K562 (cell line): ENCODE measurements around the gene KCNK3. TPM values are rescaled to one million over a fixed set of nuclear protein-coding genes. Genes with fewer than 3 reads are reported as not detected.

Experiments used
- ATAC-seq: fragments of 200-7000 bp; cut with Tn5 transposase; 3 replicates; pipeline ENCODE4 v1.9.1; 2020; ENCODE audit warnings: moderate library complexity
- BruUV-seq: library from RNA; stranded (reverse); fragments of 400-500 nt; replicated peaks from 2 replicates; lab custom pipeline; 2021; lab: Mats Ljungman, UMichigan
- CTCF ChIA-PET: fragments of 300-600 bp; formaldehyde crosslinking; extraction: SDS; loops from one replicate; lab custom pipeline; 2021; ENCODE audit warnings: low intra/inter-chr PET ratio; lab: Yijun Ruan, JAX
- POLR2A ChIA-PET: fragments of 300-600, 350-650 bp; sonication (Branson Sonifier 250); formaldehyde crosslinking; extraction: SDS; loops from one replicate; lab custom pipeline; 2021; ENCODE audit warnings: antibody characterized with exemption, inconsistent platforms; lab: Yijun Ruan, JAX
- DNase-seq, 4 experiments: peaks; one replicate each; pipeline versions ENCODE4 v3.0.0 to v3.0.0-alpha.2; 2011 to 2018; ENCODE audit warnings: low spot score in 3 of 4, mixed read lengths in 3 of 4; ENCODE audit errors: extremely low read depth in 1 of 4
- FAIRE-seq: peaks from 2 replicates; lab custom pipeline; 2011; peaks lifted over from hg19 to GRCh38; lab: Jason Lieb, UNC
- H2AFZ ChIP-seq: 2 replicates; pipeline ENCODE4 v1.6.0; 2011; ENCODE audit warnings: low read depth, low read length, control low read depth, inconsistent platforms
- H3K27ac ChIP-seq: fragments of 200-600 bp; 3 replicates; pipeline ENCODE4 v1.8.0; 2011; ENCODE audit warnings: low read depth, mild to moderate bottlenecking, control low read depth, inconsistent platforms, low read length, moderate library complexity, mixed read lengths; ENCODE audit errors: extremely low read depth
- H3K27me3 ChIP-seq, 2 experiments: fragments of 300-600 bp in 1 of 2; 2 replicates in 1 of 2; 3 replicates in 1 of 2; pipeline versions ENCODE4 v1.6.0 to v1.8.0; 2011; ENCODE audit warnings: inconsistent platforms in 2 of 2, low read length in 2 of 2, mild to moderate bottlenecking in 1 of 2, mixed read lengths in 1 of 2, moderate library complexity in 1 of 2; ENCODE audit not compliant: control insufficient read depth in 2 of 2, insufficient read depth in 2 of 2
- H3K36me3 ChIP-seq: fragments of 300-600 bp; 3 replicates; pipeline ENCODE4 v1.8.0; 2011; ENCODE audit warnings: mild to moderate bottlenecking, low read length, inconsistent platforms; ENCODE audit not compliant: control insufficient read depth, insufficient read depth
- H3K4me1 ChIP-seq, 2 experiments: fragments of 200-600 bp in 1 of 2; replicated peaks in 1 of 2; 2 replicates in 1 of 2; 3 replicates in 1 of 2; pipeline versions ENCODE4 v1.5.1 to v1.8.0; 2011; ENCODE audit warnings: inconsistent platforms in 2 of 2, low read length in 2 of 2, mild to moderate bottlenecking in 1 of 2, mixed read lengths in 1 of 2, moderate library complexity in 1 of 2; ENCODE audit not compliant: control insufficient read depth in 2 of 2, insufficient read depth in 2 of 2
- H3K4me2 ChIP-seq: 2 replicates; pipeline ENCODE4 v1.6.1; 2011; ENCODE audit warnings: low read length, control low read depth, inconsistent platforms, mixed read lengths; ENCODE audit not compliant: insufficient read depth
- H3K4me3 ChIP-seq: fragments of 200-600 bp; sonication (generic), shearing (Covaris generic); 2 replicates; pipeline ENCODE4 v1.5.1; 2016; ENCODE audit warnings: control low read depth, inconsistent platforms
- H3K79me2 ChIP-seq: fragments of 200-600 bp; 3 replicates; pipeline ENCODE4 v1.8.0; 2011; ENCODE audit warnings: low read length, inconsistent platforms; ENCODE audit not compliant: control insufficient read depth, insufficient read depth
- H3K9ac ChIP-seq, 2 experiments: 2 replicates each; pipeline versions ENCODE4 v1.6.0 to v1.6.1; 2011; ENCODE audit warnings: low read depth in 2 of 2, low read length in 2 of 2, control low read depth in 1 of 2, inconsistent platforms in 1 of 2, mild to moderate bottlenecking in 1 of 2, mixed read lengths in 1 of 2; ENCODE audit not compliant: insufficient read depth in 1 of 2
- H3K9me1 ChIP-seq: one replicate; pipeline ENCODE4 v1.6.0; 2011; ENCODE audit warnings: inconsistent platforms, mild to moderate bottlenecking, low read length, moderate library complexity; ENCODE audit not compliant: control insufficient read depth, insufficient read depth
- H3K9me3 ChIP-seq: replicated peaks from 2 replicates; pipeline ENCODE4 v1.5.1; 2011; ENCODE audit warnings: low read depth, low read length, inconsistent platforms; ENCODE audit not compliant: control insufficient read depth, insufficient read depth
- H4K20me1 ChIP-seq: replicated peaks from 2 replicates; pipeline ENCODE4 v1.6.1; 2011; ENCODE audit warnings: low read length, inconsistent platforms, mixed read lengths; ENCODE audit not compliant: control insufficient read depth, insufficient read depth
- CEBPB ChIP-seq: fragments of 450-650 bp; IDR thresholded peaks from 2 replicates; pipeline ENCODE4 v1.6.1; 2016; ENCODE audit warnings: missing genetic modification characterization, missing compliant biosample characterization
- FOXA3 ChIP-seq, 2 experiments: fragments of 450-650 bp in 1 of 2; sonication (generic) in 1 of 2; formaldehyde crosslinking; IDR thresholded peaks in 1 of 2; conservative IDR thresholded peaks in 1 of 2; 2 replicates each; pipeline versions ENCODE4 v1.4.0 to v1.8.0; 2020 to 2022; ENCODE audit warnings: mild to moderate bottlenecking in 2 of 2, missing genetic modification reagents in 1 of 2
- KDM5B ChIP-seq: fragments of 200-600 bp; sonication (generic); IDR thresholded peaks from 2 replicates; pipeline ENCODE4 v1.6.1; 2012; ENCODE audit warnings: low read depth, mild to moderate bottlenecking, moderate library complexity, low read length, control low read depth, inconsistent platforms; ENCODE audit not compliant: insufficient replicate concordance
- POLR2G ChIP-seq: fragments of 200-400 bp; formaldehyde crosslinking; IDR thresholded peaks from 2 replicates; pipeline ENCODE4 v1.6.1; 2017; ENCODE audit warnings: low read depth, mild to moderate bottlenecking, antibody characterized with exemption, low read length, moderate library complexity
- RBFOX2 ChIP-seq: fragments of 200-400 bp; formaldehyde crosslinking; IDR thresholded peaks from 2 replicates; pipeline ENCODE4 v1.6.1; 2017; ENCODE audit warnings: low read depth, mild to moderate bottlenecking, low read length, moderate library complexity
- RBM22 ChIP-seq: fragments of 200-400 bp; formaldehyde crosslinking; IDR thresholded peaks from 2 replicates; pipeline ENCODE4 v1.6.1; 2018; ENCODE audit warnings: low read length, low read depth; ENCODE audit not compliant: poor library complexity, severe bottlenecking
- RHOXF2B ChIP-seq: fragments of 250-450 bp; sonication (Bioruptor Pico); conservative IDR thresholded peaks from 2 replicates; pipeline ENCODE4 v1.5.1; 2021
- ZNF121 ChIP-seq: sonication (generic); formaldehyde crosslinking; conservative IDR thresholded peaks from 2 replicates; pipeline ENCODE4 v1.8.0; 2022; ENCODE audit warnings: missing genetic modification reagents
- WGBS: fragments of 100-300 bp; shearing (Covaris generic); methylation state at CpG from one replicate; pipeline ENCODE4 v1.1.6; 2016; ENCODE audit warnings: low coverage, mixed read lengths; ENCODE audit not compliant: insufficient coverage; ENCODE audit errors: missing lambda C conversion rate; 5-methylcytosine and 5-hydroxymethylcytosine counted together
- in situ Hi-C: fragments of 300-500 bp; cut with MboI; formaldehyde crosslinking; loops from 4 replicates; pipeline ENCODE4 v1.15.0; 2018; ENCODE audit warnings: inconsistent platforms, mixed read lengths
- intact Hi-C: fragments of 100-400 bp; cut with micrococcal nuclease; formaldehyde crosslinking; loops from 2 replicates; pipeline ENCODE4 v1.14.2; 2022
- polyA plus RNA-seq, 8 experiments: library from polyadenylated mRNA; depleted of rRNA in 4 of 8; stranded (reverse) in 5 of 8; unstranded in 3 of 8; fragments of >200 nt; fragmentation: Nextera tagmentation in 2 of 8; fragmentation: Illumina TruSeq in 1 of 8; extraction: Ambion mirVana in 2 of 8; extraction: Trizol in 1 of 8; gene quantifications; 2 replicates each; pipeline versions ENCODE4 v1.2.1 to v1.2.3, GENCODE V29; 2011 to 2014; ENCODE audit warnings: inconsistent platforms in 1 of 8, missing spikeins in 1 of 8
- total RNA-seq, 7 experiments: library from RNA; depleted of rRNA in 6 of 7; stranded (reverse); fragments of >200 nt in 6 of 7; fragmentation: Illumina TruSeq in 2 of 7; extraction: Trizol in 2 of 7; gene quantifications; 2 replicates each; pipeline versions ENCODE4 v1.2.1 to v1.2.3, GENCODE V29; 2011 to 2021; ENCODE audit warnings: low replicate concordance in 1 of 7

The KCNK3 gene
- total and polyA plus RNA-seq, 9 of the 15 experiments (the other 6 are each of a cell fraction or from before 2014, with no cell fraction given): 0.01 to 0.20 (median 0.07) TPM; not detected in 5

DNA sequence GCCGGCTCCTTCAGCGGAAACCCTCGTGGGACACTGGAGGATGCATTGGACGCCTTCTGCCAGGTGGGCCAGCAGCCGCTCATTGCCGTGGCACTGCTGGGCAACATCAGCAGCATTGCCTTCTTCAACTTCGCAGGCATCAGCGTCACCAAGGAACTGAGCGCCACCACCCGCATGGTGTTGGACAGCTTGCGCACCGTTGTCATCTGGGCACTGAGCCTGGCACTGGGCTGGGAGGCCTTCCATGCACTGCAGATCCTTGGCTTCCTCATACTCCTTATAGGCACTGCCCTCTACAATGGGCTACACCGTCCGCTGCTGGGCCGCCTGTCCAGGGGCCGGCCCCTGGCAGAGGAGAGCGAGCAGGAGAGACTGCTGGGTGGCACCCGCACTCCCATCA is 85.6 kb downstream of the KCNK3 start:
- ATAC-seq: no peak

DNA sequence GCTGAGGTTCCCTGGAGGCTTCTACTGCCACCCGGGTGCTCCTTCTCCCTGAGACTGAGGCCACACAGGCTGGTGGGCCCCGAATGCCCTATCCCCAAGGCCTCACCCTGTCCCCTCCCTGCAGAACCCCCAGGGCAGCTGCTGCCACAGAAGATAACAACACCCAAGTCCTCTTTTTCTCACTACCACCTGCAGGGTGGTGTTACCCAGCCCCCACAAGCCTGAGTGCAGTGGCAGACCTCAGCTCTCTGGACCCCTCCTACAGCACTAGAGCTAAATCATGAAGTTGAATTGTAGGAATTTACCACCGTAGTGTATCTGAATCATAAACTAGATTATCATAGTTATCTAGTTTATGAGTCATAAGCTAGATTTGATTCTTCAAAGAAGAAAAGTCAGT is 86.0 kb downstream of the KCNK3 start:
- WGBS: 83% methylated on average over 3 of the region's 3 CpGs
- ChIA-PET CTCF (no interaction called here), POLR2A (interaction anchor here (0.6 to 2.5 kb wide), 5 partner anchors 9 to 524 kb away, joined by 3 to 9 read pairs (median 3); no protein-coding TSS in a partner anchor)
- TF ChIP-seq KDM5B (no peak), ZNF121 (CRISPR knock-in tag) (no peak), POLR2G (0 out of 2 replicates have a peak, but pooled peaks have one; percentile 29)
- no peak for DNase-seq
- Histone ChIP-seq H3K4me1 (peaks cover 0 to 5% of the 10 kb centered on the region in 2 experiments; a peak in 2 of 5 replicates), H3K27ac (no peak overlapping the region), H3K4me2 (no peak overlapping the region), H2AFZ (no peak overlapping the region), H3K9me3 (no peaks in the 10 kb centered on the region), H3K36me3 (peaks cover 80% of the 10 kb centered on the region; the same call in 2 of the 3 replicates), H4K20me1 (no peaks in the 10 kb centered on the region), H3K9ac (peak overlapping the region in 1 of 2 experiments; percentile 33; a peak in 1 of 4 replicates), H3K27me3 (no peaks in the 10 kb centered on the region), H3K79me2 (peaks cover 6% of the 10 kb centered on the region; the same call in 1 of the 3 replicates), H3K9me1 (peaks cover 5% of the 10 kb centered on the region), H3K4me3 (no peak overlapping the region)
- BruUV-seq: no TSS peak
- intact Hi-C loops: no loop called here
- in situ Hi-C loops: no loop called here
- FAIRE-seq: no peak
- no peak for ATAC-seq

More for the DNA sequence above, 85.6 kb downstream of the KCNK3 start:
- Histone ChIP-seq H3K4me3 (no peak overlapping the region), H4K20me1 (no peaks in the 10 kb centered on the region), H3K36me3 (peaks cover 80% of the 10 kb centered on the region; the same call in 2 of the 3 replicates), H2AFZ (no peak overlapping the region), H3K27ac (no peak overlapping the region), H3K9me3 (no peaks in the 10 kb centered on the region), H3K9me1 (peaks cover 5% of the 10 kb centered on the region), H3K79me2 (peaks cover 6% of the 10 kb centered on the region; the same call in 2 of the 3 replicates), H3K4me1 (peaks cover 0 to 7% of the 10 kb centered on the region in 2 experiments; a peak in 2 of 5 replicates), H3K27me3 (no peaks in the 10 kb centered on the region), H3K9ac (peak overlapping the region in 1 of 2 experiments; percentile 33; a peak in 1 of 4 replicates), H3K4me2 (no peak overlapping the region)
- DNase-seq (no peak), FAIRE-seq (no peak)
- POLR2A ChIA-PET: interaction anchor here (0.6 to 2.5 kb wide), 4 partner anchors 9 to 525 kb away, joined by 3 to 9 read pairs (median 5); no protein-coding TSS in a partner anchor
- TF ChIP-seq RBM22 (peak; percentile 32), RHOXF2B (CRISPR knock-in tag) (no peak), POLR2G (peak; percentile 65; the same call in 1 of the 2 replicates), RBFOX2 (peak; percentile 65), CEBPB (tag) (no peak), FOXA3 (CRISPR knock-in tag; conservative IDR thresholded peaks at IDR 0.05 in 1 of 2, IDR thresholded peaks at IDR 0.05 in 1 of 2) (no peak)
- no TSS peak for BruUV-seq
- in situ Hi-C loops: no loop called here
- WGBS: 99% methylated on average over 12 of the region's 18 CpGs
- intact Hi-C loops: no loop called here
- CTCF ChIA-PET: no interaction called here
